H1 (cell line): ENCODE results near the gene FBXO21. TPM values are rescaled to one million over a fixed set of nuclear protein-coding genes. Genes with fewer than 3 reads are reported as not detected.

Experiments
- CREB1 ChIP-seq: IDR thresholded peaks from 2 replicates; pipeline ENCODE4 v1.6.1; 2012; ENCODE audit warnings: inconsistent platforms
- CTBP2 ChIP-seq: IDR thresholded peaks from 2 replicates; pipeline ENCODE4 v1.7.0; 2011; ENCODE audit warnings: borderline replicate concordance, mild to moderate bottlenecking, moderate library complexity, mixed read lengths, low read length; ENCODE audit not compliant: insufficient read depth, insufficient read length
- EGR1 ChIP-seq: IDR thresholded peaks from 2 replicates; pipeline ENCODE4 v1.6.1; 2011; ENCODE audit warnings: low read depth, low read length, borderline replicate concordance
- EP300 ChIP-seq, 2 experiments: IDR thresholded peaks; 1 replicate in 1 of 2; 2 replicates in 1 of 2; pipeline ENCODE4 v1.6.1; 2011 to 2012; ENCODE audit warnings: low read depth in 2 of 2, low read length in 2 of 2, mild to moderate bottlenecking in 2 of 2, borderline replicate concordance in 1 of 2, inconsistent platforms in 1 of 2, moderate library complexity in 1 of 2
- KDM1A ChIP-seq: fragments of 200-600, 300-600 bp; sonication (generic); IDR thresholded peaks from 2 replicates; pipeline ENCODE4 v1.7.1; 2016; ENCODE audit warnings: mild to moderate bottlenecking, low read length, borderline replicate concordance
- RAD21 ChIP-seq, 2 experiments: IDR thresholded peaks in 1 of 2; conservative IDR thresholded peaks in 1 of 2; 2 replicates each; pipeline ENCODE4 v1.6.1; 2011; ENCODE audit warnings: low read depth in 2 of 2, low read length in 2 of 2, improper control_type of control experiment in 1 of 2, inconsistent platforms in 1 of 2, mild to moderate bottlenecking in 1 of 2, moderate library complexity in 1 of 2
- SIRT6 ChIP-seq: IDR thresholded peaks from one replicate; pipeline ENCODE4 v1.7.1; 2012; ENCODE audit warnings: low read length, inconsistent platforms
- SIX5 ChIP-seq: IDR thresholded peaks from 2 replicates; pipeline ENCODE4 v1.6.1; 2011; ENCODE audit warnings: mild to moderate bottlenecking, low read depth, low read length
- TBP ChIP-seq: IDR thresholded peaks from 2 replicates; pipeline ENCODE4 v1.6.1; 2011; ENCODE audit warnings: low read depth, low read length, improper control_type of control experiment
- TEAD4 ChIP-seq: IDR thresholded peaks from 2 replicates; pipeline ENCODE4 v1.6.1; 2012; ENCODE audit warnings: low read depth, low read length, inconsistent platforms, mixed read lengths
- YY1 ChIP-seq: IDR thresholded peaks from 2 replicates; pipeline ENCODE4 v1.6.1; 2011; ENCODE audit warnings: low read depth, mild to moderate bottlenecking, low read length
- polyA plus RNA-seq, 7 experiments: library from polyadenylated mRNA; depleted of rRNA in 3 of 7; stranded (reverse) in 5 of 7; unstranded in 2 of 7; fragments of >200 nt in 5 of 7; fragments of 200-250 nt in 2 of 7; gene quantifications; 1 replicate in 5 of 7; 2 replicates in 1 of 7; 4 replicates in 1 of 7; pipeline versions ENCODE4 v1.2.1 to v1.2.3, GENCODE V29; 2011 to 2013; ENCODE audit warnings: missing spikeins in 2 of 7, mixed read lengths in 2 of 7
- total RNA-seq: library from RNA; stranded (reverse); fragmentation: NEBNext Ultra II Directional; extraction: Animal tissue kit (Norgen Biotek cat#: 25700); gene quantifications from 2 replicates; pipeline ENCODE4 v1.2.1, GENCODE V29; 2021

The FBXO21 gene
- total and polyA plus RNA-seq, 2 of the 8 experiments (the other 6 are each of a cell fraction or from before 2014, with no cell fraction given), result 57.0 to 80.6 TPM

DNA sequence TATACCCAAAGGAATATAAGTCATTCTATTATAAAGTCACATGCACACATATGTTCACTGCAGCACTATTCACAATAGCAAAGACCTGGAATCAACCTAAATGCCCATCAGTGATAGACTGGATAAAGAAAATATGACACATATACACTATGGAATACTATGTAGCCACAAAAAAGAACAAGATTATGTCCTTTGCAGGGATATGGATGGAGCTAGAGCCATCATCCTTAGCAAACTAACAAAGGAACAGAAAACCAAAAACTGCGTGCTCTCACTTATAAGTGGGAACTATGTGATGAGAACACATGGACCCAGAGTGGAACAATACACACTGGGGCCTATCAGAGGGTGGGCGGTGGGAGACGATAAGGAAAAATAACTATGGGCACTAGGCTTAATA, 21.3 kb downstream of the FBXO21 start (continued):
- TF ChIP-seq TEAD4, result no peak
- no peak for TF ChIP-seq TBP
- no peak for TF ChIP-seq SIX5
- no peak for TF ChIP-seq CREB1
- TF ChIP-seq KDM1A, result no peak
- TF ChIP-seq SIRT6, result no peak
- no peak for TF ChIP-seq CTBP2
- no peak for TF ChIP-seq EP300 (IDR thresholded peaks at IDR 0.05; ENCODE audit: borderline replicate concordance in 1 of 2, low read depth in 2 of 2, low read length in 2 of 2)
- no peak for TF ChIP-seq EGR1
- TF ChIP-seq YY1, result no peak
- TF ChIP-seq RAD21 (IDR thresholded peaks at IDR 0.05 in 1 of 2, conservative IDR thresholded peaks at IDR 0.05 in 1 of 2; ENCODE audit: low read depth in 2 of 2, low read length in 2 of 2), result no peak
